HuH-7.5 (cell line): ENCODE data around the gene PLCL1.
"Not testable (repeated sequence)": the region's sequence is repeated elsewhere in the genome, so short reads cannot be mapped to it uniquely, and the experiment has no call there.

Experiments used
- DNase-seq: peaks from one replicate; pipeline ENCODE4 v3.0.0; 2011; ENCODE audit warnings: low spot score

The PLCL1 gene

GRCh38 chr2:198177040-198177439 lies 372.6 kb downstream of the PLCL1 start:
- no peak for DNase-seq

GRCh38 chr2:198178766-198179165 lies 374.4 kb downstream of the PLCL1 start:
- no peak for DNase-seq

GRCh38 chr2:198186257-198186656 lies 381.9 kb downstream of the PLCL1 start:
- no peak for DNase-seq

GRCh38 chr2:198187841-198188240 lies 383.4 kb downstream of the PLCL1 start:
- DNase-seq: no peak

GRCh38 chr2:198188982-198189381 lies 384.6 kb downstream of the PLCL1 start:
- no peak for DNase-seq

GRCh38 chr2:198191651-198192050 lies 387.3 kb downstream of the PLCL1 start:
- no peak for DNase-seq

GRCh38 chr2:198196556-198196955 lies 392.2 kb downstream of the PLCL1 start:
- DNase-seq: not testable (repeated sequence)
